Spinal cord (tissue), 10 donors: ENCODE results near the gene ARHGEF7. TPM values are rescaled to one million over a fixed set of nuclear protein-coding genes. Genes with fewer than 3 reads are reported as not detected.

ENCODE experiments used
- DNase-seq, 6 donors: peaks; one replicate each; pipeline versions ENCODE4 v3.0.0 to v3.0.0-alpha.2; 2013 to 2015; ENCODE audit warnings: low spot score in 6 of 6, low read depth in 4 of 6
- H3K27ac ChIP-seq: one replicate; pipeline ENCODE4 v1.5.1; 2013; ENCODE audit warnings: low read depth, low read length, control low read depth
- H3K27me3 ChIP-seq: one replicate; pipeline ENCODE4 v1.6.1; 2013; ENCODE audit warnings: low read length; ENCODE audit not compliant: control insufficient read depth, insufficient read depth
- H3K36me3 ChIP-seq: one replicate; pipeline ENCODE4 v1.6.1; 2013; ENCODE audit warnings: low read length; ENCODE audit not compliant: control insufficient read depth, insufficient read depth
- H3K4me1 ChIP-seq: one replicate; pipeline ENCODE4 v1.6.1; 2013; ENCODE audit warnings: low read length; ENCODE audit not compliant: control insufficient read depth, insufficient read depth
- H3K4me3 ChIP-seq: one replicate; pipeline ENCODE4 v1.5.1; 2013; ENCODE audit warnings: low read depth, low read length, control low read depth
- H3K9me3 ChIP-seq: one replicate; pipeline ENCODE4 v1.6.1; 2013; ENCODE audit warnings: low read length; ENCODE audit not compliant: control insufficient read depth, insufficient read depth
- WGBS: methylation state at CpG from one replicate; pipeline ENCODE4 v1.1.5; 2013; ENCODE audit warnings: missing lambda C conversion rate; ENCODE audit not compliant: insufficient coverage; 5-methylcytosine and 5-hydroxymethylcytosine counted together
- polyA plus RNA-seq, 2 donors: library from polyadenylated mRNA; unstranded; fragments of 120-200 nt; gene quantifications; one replicate each; pipeline ENCODE4 v1.2.1, GENCODE V29; 2013; ENCODE audit not compliant: insufficient read length in 2 of 2
- total RNA-seq, 2 donors: library from RNA; depleted of rRNA in 1 of 2; stranded (reverse); fragments of 120-200 nt in 1 of 2; fragments of >200 nt in 1 of 2; gene quantifications; one replicate each; pipeline versions ENCODE4 v1.2.3 to v1.2.4, GENCODE V29; 2013 to 2014
- donor health status: healthy.

ARHGEF7 gene
- total and polyA plus RNA-seq, 4 donors: 66.1 to 140 (median 120) TPM

GRCh38 chr13:111126509-111126908 lies 11.4 kb downstream of the ARHGEF7 start:
- Histone ChIP-seq H3K4me3 (no peak overlapping the region), H3K36me3 (peaks cover 11% of the 10 kb centered on the region), H3K27ac (no peak overlapping the region), H3K4me1 (peaks cover 15% of the 10 kb centered on the region), H3K9me3 (no peaks in the 10 kb centered on the region), H3K27me3 (no peaks in the 10 kb centered on the region)
- DNase-seq: no peak

- H3K27me3 ChIP-seq: no peaks in the 10 kb centered on the region
- no peak overlapping the region for H3K4me3 ChIP-seq
- no peaks in the 10 kb centered on the region for H3K4me1 ChIP-seq
- no peaks in the 10 kb centered on the region for H3K9me3 ChIP-seq
- WGBS: 80% methylated on average over 1 of the region's 9 CpGs
- no peak overlapping the region for H3K27ac ChIP-seq
- DNase-seq: no peak
- no peaks in the 10 kb centered on the region for H3K36me3 ChIP-seq
These were observed 14.5 kb downstream of the ARHGEF7 start for GRCh38 chr13:111129465-111130115.

GRCh38 chr13:111130116-111130508 lies 15.0 kb downstream of the ARHGEF7 start:
- no peak overlapping the region for H3K27ac ChIP-seq

GRCh38 chr13:111131048-111131447 lies 15.9 kb downstream of the ARHGEF7 start:
- H3K4me1 ChIP-seq: no peaks in the 10 kb centered on the region
- H3K27ac ChIP-seq: no peak overlapping the region
- no peak for DNase-seq
- no peaks in the 10 kb centered on the region for H3K27me3 ChIP-seq
- H3K9me3 ChIP-seq: no peaks in the 10 kb centered on the region
- 94% methylated on average over 10 of the region's 10 CpGs for WGBS
- H3K36me3 ChIP-seq: no peaks in the 10 kb centered on the region
- no peak overlapping the region for H3K4me3 ChIP-seq

More at GRCh38 chr13:111130116-111130508, 15.0 kb downstream of the ARHGEF7 start:
- 88% methylated on average over 1 of the region's 5 CpGs for WGBS
- H3K9me3 ChIP-seq: no peaks in the 10 kb centered on the region
- no peaks in the 10 kb centered on the region for H3K4me1 ChIP-seq
- no peaks in the 10 kb centered on the region for H3K36me3 ChIP-seq
- no peaks in the 10 kb centered on the region for H3K27me3 ChIP-seq
- no peak for DNase-seq
- H3K4me3 ChIP-seq: no peak overlapping the region

- Histone ChIP-seq H3K27me3 (no peaks in the 10 kb centered on the region), H3K4me3 (no peak overlapping the region), H3K36me3 (no peaks in the 10 kb centered on the region), H3K4me1 (no peaks in the 10 kb centered on the region), H3K27ac (no peak overlapping the region), H3K9me3 (no peaks in the 10 kb centered on the region)
- DNase-seq: no peak
- WGBS: 73% methylated on average over 4 of the region's 4 CpGs
These were observed 16.5 kb downstream of the ARHGEF7 start for GRCh38 chr13:111131611-111132010.

GRCh38 chr13:111132948-111133347 lies 17.8 kb downstream of the ARHGEF7 start:
- WGBS: 80% methylated on average over 1 of the region's 7 CpGs
- Histone ChIP-seq H3K27ac (no peak overlapping the region), H3K36me3 (no peaks in the 10 kb centered on the region), H3K27me3 (no peaks in the 10 kb centered on the region), H3K4me1 (no peaks in the 10 kb centered on the region), H3K9me3 (no peaks in the 10 kb centered on the region), H3K4me3 (no peak overlapping the region)
- no peak for DNase-seq

- no peaks in the 10 kb centered on the region for H3K27me3 ChIP-seq
- no peaks in the 10 kb centered on the region for H3K4me1 ChIP-seq
- WGBS: 93% methylated on average over 9 of the region's 9 CpGs
- H3K36me3 ChIP-seq: no peaks in the 10 kb centered on the region
- DNase-seq: no peak
- no peaks in the 10 kb centered on the region for H3K9me3 ChIP-seq
- H3K4me3 ChIP-seq: no peak overlapping the region
- H3K27ac ChIP-seq: no peak overlapping the region
These were observed 24.3 kb downstream of the ARHGEF7 start for GRCh38 chr13:111139452-111139851.

GRCh38 chr13:111139873-111140561 lies 24.9 kb downstream of the ARHGEF7 start:
- no peaks in the 10 kb centered on the region for H3K36me3 ChIP-seq
- WGBS: 81% methylated on average over 5 of the region's 9 CpGs

GRCh38 chr13:111140562-111141105 lies 25.5 kb downstream of the ARHGEF7 start:
- WGBS: 78% methylated on average over 4 of the region's 6 CpGs
- no peak for DNase-seq
- Histone ChIP-seq H3K4me3 (no peak overlapping the region), H3K27ac (no peak overlapping the region), H3K36me3 (no peaks in the 10 kb centered on the region), H3K27me3 (no peaks in the 10 kb centered on the region), H3K4me1 (no peaks in the 10 kb centered on the region), H3K9me3 (no peaks in the 10 kb centered on the region)

More at GRCh38 chr13:111139873-111140561, 24.9 kb downstream of the ARHGEF7 start:
- no peaks in the 10 kb centered on the region for H3K27me3 ChIP-seq
- H3K9me3 ChIP-seq: no peaks in the 10 kb centered on the region
- H3K4me1 ChIP-seq: no peaks in the 10 kb centered on the region
- H3K4me3 ChIP-seq: no peak overlapping the region
- DNase-seq: no peak
- no peak overlapping the region for H3K27ac ChIP-seq

- Histone ChIP-seq H3K9me3 (no peaks in the 10 kb centered on the region), H3K27ac (no peak overlapping the region), H3K4me1 (no peaks in the 10 kb centered on the region), H3K36me3 (no peaks in the 10 kb centered on the region), H3K27me3 (no peaks in the 10 kb centered on the region), H3K4me3 (no peak overlapping the region)
- DNase-seq: no peak
- WGBS: no CpG with 5 or more reads among the region's 1 CpG
These were observed 27.4 kb downstream of the ARHGEF7 start for GRCh38 chr13:111142472-111142871.
